ENCODE measurements around the gene RBM4B.

RBM4B gene

GRCh38 chr11:66617155-66617834, 60.4 kb downstream of the RBM4B start:
- H3K4me3 ChIP-seq (ENCODE audit: low read depth in 1 of 5, low read length in 5 of 5): peak overlapping the region; percentile 75 to 100 (median 99)
- H3K27me3 ChIP-seq (ENCODE audit: control insufficient read depth in 5 of 5, insufficient read depth in 4 of 5, low read length in 5 of 5): no peaks in the 10 kb centered on the region
- H3K4me1 ChIP-seq (ENCODE audit: control insufficient read depth in 5 of 5, insufficient read depth in 5 of 5, low read length in 5 of 5): peaks cover 4 to 48% (median 46%) of the 10 kb centered on the region in 5 donors
- H3K9me3 ChIP-seq (ENCODE audit: control insufficient read depth in 5 of 5, low read length in 5 of 5): no peaks in the 10 kb centered on the region
- H3K27ac ChIP-seq (ENCODE audit: low read depth, low read length): peak overlapping the region; percentile 97
- peaks cover 0 to under 1% (median 0%) of the 10 kb centered on the region in 5 donors for H3K36me3 ChIP-seq (ENCODE audit: control insufficient read depth in 5 of 5, insufficient read depth in 5 of 5, low read length in 5 of 5)
- peak overlapping the region; percentile 90 to 98 (median 97) for H3K9ac ChIP-seq (ENCODE audit: low read length in 5 of 5)

GRCh38 chr11:66616379-66617154, 61.1 kb downstream of the RBM4B start, which contains the start of gene RBM14:
RBM14 (plus strand) TSS chr11:66616630; CDS start chr11:66616721, 91 bp downstream.
- H3K4me3 ChIP-seq (ENCODE audit: low read depth in 1 of 5, low read length in 5 of 5): peak within 1 kb of the TSS; percentile 75 to 100 (median 99)
- no peaks in the 10 kb centered on the region for H3K9me3 ChIP-seq (ENCODE audit: control insufficient read depth in 5 of 5, low read length in 5 of 5)
- no peaks in the 10 kb centered on the region for H3K27me3 ChIP-seq (ENCODE audit: control insufficient read depth in 5 of 5, insufficient read depth in 4 of 5, low read length in 5 of 5)
- no peaks in the 10 kb centered on the region for H3K36me3 ChIP-seq (ENCODE audit: control insufficient read depth in 5 of 5, insufficient read depth in 5 of 5, low read length in 5 of 5)
- peak within 1 kb of the TSS; percentile 97 for H3K27ac ChIP-seq (ENCODE audit: low read depth, low read length)
- H3K9ac ChIP-seq (ENCODE audit: low read length in 5 of 5): peak within 1 kb of the TSS; percentile 90 to 98 (median 97)
- H3K4me1 ChIP-seq (ENCODE audit: control insufficient read depth in 5 of 5, insufficient read depth in 5 of 5, low read length in 5 of 5): peaks cover 4 to 45% (median 42%) of the 10 kb centered on the region in 5 donors
